HG02938 (cell line): ENCODE results near the gene TOGARAM1.

ENCODE experiments used
- ATAC-seq: cut with Tn5 transposase; IDR thresholded peaks from one replicate; pipeline ENCODE4 v1.9.1; 2021; ENCODE audit warnings: mild to moderate bottlenecking, moderate library complexity; ENCODE audit not compliant: unreplicated experiment

Gene TOGARAM1

GRCh38 chr14:45083976-45084722 lies 122.2 kb downstream of the TOGARAM1 start, which contains the start of gene PRPF39:
TSS of gene PRPF39 (plus strand) at chr14:45084116. CDS start at chr14:45095240, 11,124 bp downstream.
- ATAC-seq = peak; percentile 79

- peak; percentile 8 for ATAC-seq
Measured at GRCh38 chr14:45084946-45085346, 123.0 kb downstream of the TOGARAM1 start.

GRCh38 chr14:45089813-45090212 lies 127.8 kb downstream of the TOGARAM1 start:
- ATAC-seq = peak; percentile 69

GRCh38 chr14:45091710-45092109 lies 129.7 kb downstream of the TOGARAM1 start:
- ATAC-seq = no peak

GRCh38 chr14:45094275-45094674 lies 132.3 kb downstream of the TOGARAM1 start:
- no peak for ATAC-seq

- no peak for ATAC-seq
Measured at GRCh38 chr14:45095143-45095542, 133.2 kb downstream of the TOGARAM1 start.

- ATAC-seq = no peak
Measured at GRCh38 chr14:45096218-45096617, 134.2 kb downstream of the TOGARAM1 start.

GRCh38 chr14:45103806-45104205 lies 141.8 kb downstream of the TOGARAM1 start:
- no peak for ATAC-seq

GRCh38 chr14:45104561-45104960 lies 142.6 kb downstream of the TOGARAM1 start:
- no peak for ATAC-seq

- ATAC-seq = no peak
Measured at GRCh38 chr14:45112896-45113781, 151.1 kb downstream of the TOGARAM1 start.

- ATAC-seq = no peak
Measured at GRCh38 chr14:45114327-45114726, 152.3 kb downstream of the TOGARAM1 start.

- ATAC-seq = no peak
Measured at GRCh38 chr14:45118594-45118993, 156.6 kb downstream of the TOGARAM1 start.

- no peak for ATAC-seq
Measured at GRCh38 chr14:45120096-45120495, 158.1 kb downstream of the TOGARAM1 start.

- ATAC-seq = no peak
Measured at GRCh38 chr14:45123271-45123670, 161.3 kb downstream of the TOGARAM1 start.
